HG03097 (cell line): Measurements from ENCODE around the gene ALG6.
"Not testable (repeated sequence)": the region's sequence is repeated elsewhere in the genome, so short reads cannot be mapped to it uniquely, and the experiment has no call there.

Experiments used
- ATAC-seq: cut with Tn5 transposase; IDR thresholded peaks from one replicate; pipeline ENCODE4 v1.9.1; 2021; ENCODE audit not compliant: unreplicated experiment, low FRiP score

Gene ALG6

GRCh38 chr1:63328122-63328521 is 39.3 kb upstream of the ALG6 start:
- ATAC-seq = no peak

DNA sequence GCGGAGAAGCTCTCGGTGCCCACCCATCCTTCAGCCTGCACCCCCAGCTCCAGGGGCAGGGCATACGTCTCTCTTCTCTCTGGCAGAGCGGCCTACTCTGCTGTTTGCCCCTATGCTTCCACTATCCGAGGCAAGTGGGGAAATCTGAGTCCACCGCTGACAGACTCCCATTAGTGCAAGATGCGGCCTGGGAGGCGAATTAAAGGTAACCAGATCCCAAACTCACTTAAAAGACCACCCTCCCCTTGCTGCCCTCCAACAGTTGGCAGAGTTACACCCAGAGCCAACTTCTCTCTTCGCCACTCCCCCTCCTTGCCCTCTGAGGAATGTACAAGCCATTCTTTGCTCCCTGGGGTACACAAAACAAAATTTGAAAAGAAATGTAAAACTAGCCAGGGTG is 38.6 kb upstream of the ALG6 start:
- ATAC-seq = no peak

- no peak for ATAC-seq
Measured at GRCh38 chr1:63329621-63330330, 37.7 kb upstream of the ALG6 start.

GRCh38 chr1:63330331-63330916 is 37.0 kb upstream of the ALG6 start:
- ATAC-seq = no peak

GRCh38 chr1:63342402-63342801 is 25.0 kb upstream of the ALG6 start:
- no peak for ATAC-seq

- no peak for ATAC-seq
Measured at GRCh38 chr1:63343922-63344321, 23.5 kb upstream of the ALG6 start.

DNA sequence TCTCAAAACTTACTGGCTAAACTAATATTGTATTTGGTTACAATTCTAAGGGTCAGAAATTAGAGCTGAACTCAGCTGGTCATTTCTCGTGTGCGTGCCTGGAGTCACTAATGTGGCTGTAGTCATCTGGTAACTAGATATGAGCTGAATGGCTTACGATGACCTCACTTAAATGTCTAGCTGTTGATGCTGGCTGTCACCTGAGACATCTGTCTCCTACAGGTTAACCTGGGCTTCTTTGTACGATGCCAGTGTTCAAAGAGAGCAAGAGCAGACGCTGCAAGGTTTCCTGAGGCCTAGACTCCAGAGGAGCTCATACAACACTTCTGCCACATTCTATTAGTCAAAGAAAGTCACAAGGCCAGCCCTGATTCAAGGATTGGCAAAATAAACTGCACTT is 17.1 kb upstream of the ALG6 start:
- ATAC-seq = no peak

GRCh38 chr1:63352736-63353135 is 14.7 kb upstream of the ALG6 start:
- no peak for ATAC-seq

DNA sequence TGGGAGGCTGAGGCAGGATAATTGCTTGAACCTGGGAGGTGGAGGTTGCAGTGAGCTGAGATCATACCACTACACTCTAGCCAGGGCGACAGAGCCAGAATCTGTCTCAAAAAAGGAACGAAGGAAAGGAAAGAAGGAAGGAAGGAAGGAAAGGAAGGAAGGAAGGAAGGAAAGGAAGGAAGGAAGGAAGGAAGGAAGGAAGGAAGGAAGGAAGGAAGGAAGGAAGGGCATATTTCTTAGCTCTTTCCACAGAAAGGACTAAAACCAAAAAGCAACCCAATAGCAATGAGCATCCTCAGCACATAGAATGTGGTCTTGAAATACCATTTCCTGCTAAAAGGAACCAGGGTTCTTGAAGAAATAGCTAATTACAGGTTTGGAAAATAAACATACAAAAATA is 11.2 kb upstream of the ALG6 start:
- not testable (repeated sequence) for ATAC-seq

DNA sequence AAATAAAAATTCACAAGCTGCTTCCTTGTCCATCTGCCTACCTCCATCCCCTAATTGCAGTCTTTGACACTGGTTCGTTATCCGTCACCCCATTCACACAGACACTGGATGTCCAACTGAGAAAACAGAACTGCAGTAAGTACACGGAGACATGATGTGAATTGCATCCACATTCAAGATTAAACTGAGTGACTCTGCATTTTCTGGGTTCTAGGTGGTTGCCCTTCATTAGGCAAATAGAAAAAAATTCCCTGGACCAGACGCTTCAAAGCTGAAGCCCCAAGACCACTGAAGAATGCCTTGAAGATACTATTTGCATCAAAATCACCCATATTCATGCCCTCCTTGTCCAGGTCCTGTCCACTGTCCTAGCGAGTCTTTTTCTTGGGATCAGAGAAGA is 7.9 kb upstream of the ALG6 start:
- no peak for ATAC-seq

DNA sequence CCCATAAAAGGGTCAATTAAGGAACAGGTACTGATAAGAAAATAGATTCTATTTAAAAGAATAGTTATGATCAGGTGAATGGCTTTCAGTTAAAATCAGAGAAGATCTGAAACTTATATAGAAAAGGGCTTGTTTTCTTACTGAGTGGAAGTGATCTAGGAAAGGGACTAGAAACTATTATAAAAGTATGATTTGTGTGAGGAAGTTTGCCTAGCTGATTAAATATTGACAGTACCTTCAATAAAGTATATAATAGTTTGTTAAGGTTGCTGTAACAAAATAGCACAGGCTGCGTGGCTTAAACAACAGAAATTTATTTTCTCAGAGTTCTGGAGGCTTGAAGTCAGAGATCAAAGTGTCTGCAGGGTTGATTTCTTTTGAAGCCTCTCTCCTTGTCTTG is 5.4 kb upstream of the ALG6 start:
- no peak for ATAC-seq

GRCh38 chr1:63362578-63362977 is 4.8 kb upstream of the ALG6 start:
- ATAC-seq = no peak

GRCh38 chr1:63363014-63363413 is 4.4 kb upstream of the ALG6 start:
- ATAC-seq = no peak

- no peak for ATAC-seq
Measured at GRCh38 chr1:63366908-63367214, 566 bp upstream of the ALG6 start.

GRCh38 chr1:63368131-63368530 is 704 bp downstream of the ALG6 start:
- no peak for ATAC-seq

- ATAC-seq = no peak
Measured at GRCh38 chr1:63379583-63379982, 12.2 kb downstream of the ALG6 start.

DNA sequence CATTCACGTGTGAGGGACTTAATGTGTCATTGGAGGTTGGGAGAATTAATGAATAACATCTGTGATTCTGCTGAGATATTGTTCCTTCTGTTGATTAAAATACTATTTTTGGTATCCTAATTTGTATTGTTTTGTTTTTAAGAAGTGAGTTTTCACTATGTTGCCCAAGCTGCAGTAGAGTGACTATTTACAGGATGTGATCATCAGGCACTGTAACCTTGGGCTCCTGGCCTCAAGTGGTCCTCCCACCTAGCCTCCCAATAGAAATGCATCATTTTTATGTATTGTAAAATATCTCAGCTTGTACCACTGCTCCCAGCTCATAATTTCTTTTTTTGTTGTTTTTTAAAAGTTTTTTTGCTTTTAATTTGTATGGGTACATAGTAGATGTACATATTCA is 14.3 kb downstream of the ALG6 start:
- ATAC-seq = no peak

GRCh38 chr1:63401945-63402344 is 34.5 kb downstream of the ALG6 start:
- ATAC-seq = no peak

GRCh38 chr1:63403386-63403785 is 36.0 kb downstream of the ALG6 start:
- ATAC-seq = no peak

- ATAC-seq = no peak
Measured at GRCh38 chr1:63405021-63405420, 37.6 kb downstream of the ALG6 start.

- no peak for ATAC-seq
Measured at GRCh38 chr1:63405987-63406386, 38.6 kb downstream of the ALG6 start.

DNA sequence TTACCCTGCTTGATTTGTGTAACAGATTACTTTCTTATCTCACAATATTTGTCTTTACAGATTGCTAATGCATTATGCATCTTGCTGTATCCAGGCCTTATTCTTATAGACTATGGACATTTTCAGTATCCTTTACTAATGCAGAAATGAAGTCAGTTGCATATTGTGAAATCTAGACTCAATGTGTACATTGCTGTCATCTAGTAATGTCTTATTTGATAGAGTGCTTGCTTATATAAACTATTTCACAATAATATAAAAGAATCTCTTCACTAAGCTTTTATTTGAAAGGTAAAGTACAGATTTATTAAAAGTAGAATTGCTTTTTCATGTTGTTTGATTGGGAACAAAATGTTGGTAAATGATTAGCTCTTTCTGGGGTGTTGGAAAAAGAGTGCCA is 39.6 kb downstream of the ALG6 start:
- ATAC-seq = no peak

DNA sequence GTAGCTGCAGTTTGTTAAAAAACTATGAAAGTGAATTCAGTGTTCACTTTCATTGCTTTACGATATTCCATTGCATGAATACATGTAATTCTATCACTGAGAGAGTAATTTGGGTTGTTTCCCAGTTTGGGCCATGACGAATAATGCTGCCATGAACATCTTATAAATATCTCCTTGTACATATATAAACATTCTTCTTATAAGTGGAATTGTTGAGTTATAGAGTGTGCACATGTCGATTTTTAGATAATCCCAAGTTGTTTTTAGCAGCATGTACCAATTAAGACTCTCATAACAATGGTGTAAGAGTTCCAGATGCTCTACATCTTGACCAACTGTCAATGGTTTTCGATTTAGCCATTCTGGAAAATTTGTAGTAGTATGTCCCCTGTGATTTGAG is 40.9 kb downstream of the ALG6 start:
- ATAC-seq = no peak
